GM12878 (cell line): ENCODE data around the gene ETV3L. TPM values are rescaled to one million over a fixed set of nuclear protein-coding genes. Genes with fewer than 3 reads are reported as not detected.

Experiments
- BHLHE40 ChIP-seq, 2 experiments: fragments of 450-650 bp in 1 of 2; IDR thresholded peaks; 2 replicates each; pipeline ENCODE4 v1.6.1; 2011 to 2017; ENCODE audit warnings: low read depth in 2 of 2, borderline replicate concordance in 1 of 2, improper control_type of control experiment in 1 of 2, low read length in 1 of 2, mild to moderate bottlenecking in 1 of 2
- CBFB ChIP-seq: IDR thresholded peaks from 2 replicates; pipeline ENCODE4 v1.6.1; 2016; ENCODE audit warnings: antibody characterized with exemption, low read depth
- CHD4 ChIP-seq: fragments of 200-600 bp; sonication (generic); IDR thresholded peaks from 2 replicates; pipeline ENCODE4 v1.6.1; 2016; ENCODE audit warnings: mild to moderate bottlenecking
- EED ChIP-seq: sonication (generic); IDR thresholded peaks from 2 replicates; pipeline ENCODE4 v1.6.1; 2016; ENCODE audit warnings: antibody characterized with exemption, low read depth
- FOS ChIP-seq: IDR thresholded peaks from 3 replicates; pipeline ENCODE4 v1.6.1; 2011; ENCODE audit warnings: borderline replicate concordance; ENCODE audit not compliant: insufficient read length; ENCODE audit errors: extremely low read depth
- GABPA ChIP-seq: IDR thresholded peaks from 2 replicates; pipeline ENCODE4 v1.6.1; 2014; ENCODE audit warnings: antibody characterized with exemption, low read depth, mild to moderate bottlenecking, inconsistent platforms
- HDAC6 ChIP-seq: fragments of 200-600 bp; sonication (generic); IDR thresholded peaks from one replicate; pipeline ENCODE4 v1.8.0; 2017; ENCODE audit warnings: antibody characterized with exemption; ENCODE audit not compliant: unreplicated experiment
- KDM1A ChIP-seq: fragments of 200-600 bp; sonication (generic); IDR thresholded peaks from 2 replicates; pipeline ENCODE4 v1.6.1; 2016; ENCODE audit warnings: borderline replicate concordance
- SIX5 ChIP-seq: IDR thresholded peaks from 2 replicates; pipeline ENCODE4 v1.6.1; 2011; ENCODE audit warnings: mild to moderate bottlenecking, low read depth, low read length, moderate library complexity; ENCODE audit not compliant: severe bottlenecking
- SUPT20H ChIP-seq: IDR thresholded peaks from 2 replicates; pipeline ENCODE4 v1.6.1; 2011; ENCODE audit warnings: low read depth, mild to moderate bottlenecking, low read length, moderate library complexity, borderline replicate concordance; ENCODE audit not compliant: control insufficient read depth
- TBL1XR1 ChIP-seq: IDR thresholded peaks from 2 replicates; pipeline ENCODE4 v1.6.1; 2012; ENCODE audit warnings: low read depth, low read length, improper control_type of control experiment
- ZNF207 ChIP-seq: fragments of 450-650 bp; IDR thresholded peaks from 2 replicates; pipeline ENCODE4 v1.6.1; 2014; ENCODE audit warnings: antibody characterized with exemption, mild to moderate bottlenecking, borderline replicate concordance
- ZNF274 ChIP-seq: IDR thresholded peaks from one replicate; pipeline ENCODE4 v1.8.0; 2011; ENCODE audit not compliant: insufficient read length, insufficient read depth
- ZNF622 ChIP-seq: fragments of 450-650 bp; IDR thresholded peaks from 2 replicates; pipeline ENCODE4 v1.6.1; 2017; ENCODE audit warnings: mild to moderate bottlenecking, inconsistent platforms
- ZSCAN29 ChIP-seq: fragments of 450-650 bp; IDR thresholded peaks from 2 replicates; pipeline ENCODE4 v1.6.1; 2017; ENCODE audit warnings: mild to moderate bottlenecking, moderate library complexity
- polyA plus RNA-seq, 11 experiments: library from polyadenylated mRNA; depleted of rRNA in 4 of 11; unstranded in 6 of 11; stranded (reverse) in 5 of 11; fragments of >200 nt; fragmentation: Nextera tagmentation in 4 of 11; fragmentation: Illumina TruSeq in 1 of 11; extraction: Ambion mirVana in 4 of 11; extraction: Trizol in 1 of 11; gene quantifications; 1 replicate in 1 of 11; 2 replicates in 10 of 11; pipeline versions ENCODE4 v1.2.1 to v1.2.3, GENCODE V29; 2011 to 2016; ENCODE audit warnings: inconsistent platforms in 2 of 11, missing spikeins in 2 of 11, low read depth in 1 of 11
- total RNA-seq, 4 experiments: library from RNA; depleted of rRNA in 3 of 4; stranded (reverse); fragments of >200 nt in 3 of 4; fragmentation: Illumina TruSeq in 1 of 4; extraction: Trizol in 1 of 4; gene quantifications; 2 replicates each; pipeline versions ENCODE4 v1.2.1 to v1.2.3, GENCODE V29; 2013 to 2021
- TF ChIP-seq, protein P1 (sequence below): fragments of 450-650 bp; IDR thresholded peaks from 2 replicates; pipeline ENCODE4 v1.6.1; 2016; ENCODE audit warnings: mild to moderate bottlenecking, moderate library complexity, borderline replicate concordance
- TF ChIP-seq, protein P2 (sequence below): IDR thresholded peaks from 2 replicates; pipeline ENCODE4 v1.6.1; 2012; ENCODE audit warnings: mild to moderate bottlenecking, low read depth, low read length
- TF ChIP-seq, protein P3 (sequence below): fragments of 450-650 bp; IDR thresholded peaks from 2 replicates; pipeline ENCODE4 v1.6.1; 2017; ENCODE audit warnings: mild to moderate bottlenecking, moderate library complexity

ETV3L gene
- total and polyA plus RNA-seq, 10 of the 15 experiments (the other 5 are each of a cell fraction or from before 2014, with no cell fraction given): 0.03 to 1.3 (median 0.44) TPM

DNA sequence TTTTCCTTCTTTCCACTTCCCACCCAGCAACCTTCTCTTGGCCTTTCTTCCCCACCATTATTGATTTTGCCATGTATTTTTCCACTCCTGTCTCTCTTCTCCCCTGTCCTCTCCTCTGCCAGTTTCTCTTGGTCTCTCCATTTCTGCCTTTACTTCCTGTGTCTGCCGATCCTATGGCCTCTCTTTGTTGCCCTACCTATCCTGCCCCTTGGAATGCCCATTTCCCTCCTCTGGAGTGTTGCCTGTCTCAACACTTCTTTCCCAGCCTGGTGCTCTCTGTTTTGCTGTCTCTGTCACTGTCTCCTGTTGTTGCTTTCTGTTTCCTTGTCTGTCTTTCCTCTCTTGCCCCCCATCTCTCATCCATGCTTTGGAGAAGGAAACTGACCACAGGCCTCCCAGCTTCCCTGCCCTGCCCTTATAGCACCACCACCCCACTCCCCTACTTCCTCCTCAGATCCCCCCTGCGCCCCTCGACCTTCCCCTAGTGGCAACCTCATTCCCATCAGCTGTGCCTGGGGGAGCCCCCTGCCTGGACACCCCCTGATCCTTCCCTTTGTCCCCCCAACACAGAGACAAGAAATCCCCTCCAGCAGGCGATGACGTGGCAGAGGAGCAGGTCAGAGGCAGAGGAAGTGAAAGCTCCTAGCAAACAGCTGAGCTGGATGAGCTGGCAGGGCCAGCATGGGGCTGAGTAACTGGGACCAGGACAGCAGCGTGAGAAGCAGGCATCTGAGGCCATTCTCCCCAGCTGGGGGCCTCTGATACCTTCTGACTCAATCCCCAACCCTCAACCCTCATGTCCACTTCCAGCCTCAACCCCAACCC is 6.6 kb upstream of the ETV3L start (continued):
- TF ChIP-seq, protein P1, sequence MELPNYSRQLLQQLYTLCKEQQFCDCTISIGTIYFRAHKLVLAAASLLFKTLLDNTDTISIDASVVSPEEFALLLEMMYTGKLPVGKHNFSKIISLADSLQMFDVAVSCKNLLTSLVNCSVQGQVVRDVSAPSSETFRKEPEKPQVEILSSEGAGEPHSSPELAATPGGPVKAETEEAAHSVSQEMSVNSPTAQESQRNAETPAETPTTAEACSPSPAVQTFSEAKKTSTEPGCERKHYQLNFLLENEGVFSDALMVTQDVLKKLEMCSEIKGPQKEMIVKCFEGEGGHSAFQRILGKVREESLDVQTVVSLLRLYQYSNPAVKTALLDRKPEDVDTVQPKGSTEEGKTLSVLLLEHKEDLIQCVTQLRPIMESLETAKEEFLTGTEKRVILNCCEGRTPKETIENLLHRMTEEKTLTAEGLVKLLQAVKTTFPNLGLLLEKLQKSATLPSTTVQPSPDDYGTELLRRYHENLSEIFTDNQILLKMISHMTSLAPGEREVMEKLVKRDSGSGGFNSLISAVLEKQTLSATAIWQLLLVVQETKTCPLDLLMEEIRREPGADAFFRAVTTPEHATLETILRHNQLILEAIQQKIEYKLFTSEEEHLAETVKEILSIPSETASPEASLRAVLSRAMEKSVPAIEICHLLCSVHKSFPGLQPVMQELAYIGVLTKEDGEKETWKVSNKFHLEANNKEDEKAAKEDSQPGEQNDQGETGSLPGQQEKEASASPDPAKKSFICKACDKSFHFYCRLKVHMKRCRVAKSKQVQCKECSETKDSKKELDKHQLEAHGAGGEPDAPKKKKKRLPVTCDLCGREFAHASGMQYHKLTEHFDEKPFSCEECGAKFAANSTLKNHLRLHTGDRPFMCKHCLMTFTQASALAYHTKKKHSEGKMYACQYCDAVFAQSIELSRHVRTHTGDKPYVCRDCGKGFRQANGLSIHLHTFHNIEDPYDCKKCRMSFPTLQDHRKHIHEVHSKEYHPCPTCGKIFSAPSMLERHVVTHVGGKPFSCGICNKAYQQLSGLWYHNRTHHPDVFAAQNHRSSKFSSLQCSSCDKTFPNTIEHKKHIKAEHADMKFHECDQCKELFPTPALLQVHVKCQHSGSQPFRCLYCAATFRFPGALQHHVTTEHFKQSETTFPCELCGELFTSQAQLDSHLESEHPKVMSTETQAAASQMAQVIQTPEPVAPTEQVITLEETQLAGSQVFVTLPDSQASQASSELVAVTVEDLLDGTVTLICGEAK: no peak
- no peak for TF ChIP-seq SUPT20H
- no peak for TF ChIP-seq HDAC6
- peak; percentile 42; the same call in 1 of the 2 replicates for TF ChIP-seq TBL1XR1
- TF ChIP-seq, protein P2, sequence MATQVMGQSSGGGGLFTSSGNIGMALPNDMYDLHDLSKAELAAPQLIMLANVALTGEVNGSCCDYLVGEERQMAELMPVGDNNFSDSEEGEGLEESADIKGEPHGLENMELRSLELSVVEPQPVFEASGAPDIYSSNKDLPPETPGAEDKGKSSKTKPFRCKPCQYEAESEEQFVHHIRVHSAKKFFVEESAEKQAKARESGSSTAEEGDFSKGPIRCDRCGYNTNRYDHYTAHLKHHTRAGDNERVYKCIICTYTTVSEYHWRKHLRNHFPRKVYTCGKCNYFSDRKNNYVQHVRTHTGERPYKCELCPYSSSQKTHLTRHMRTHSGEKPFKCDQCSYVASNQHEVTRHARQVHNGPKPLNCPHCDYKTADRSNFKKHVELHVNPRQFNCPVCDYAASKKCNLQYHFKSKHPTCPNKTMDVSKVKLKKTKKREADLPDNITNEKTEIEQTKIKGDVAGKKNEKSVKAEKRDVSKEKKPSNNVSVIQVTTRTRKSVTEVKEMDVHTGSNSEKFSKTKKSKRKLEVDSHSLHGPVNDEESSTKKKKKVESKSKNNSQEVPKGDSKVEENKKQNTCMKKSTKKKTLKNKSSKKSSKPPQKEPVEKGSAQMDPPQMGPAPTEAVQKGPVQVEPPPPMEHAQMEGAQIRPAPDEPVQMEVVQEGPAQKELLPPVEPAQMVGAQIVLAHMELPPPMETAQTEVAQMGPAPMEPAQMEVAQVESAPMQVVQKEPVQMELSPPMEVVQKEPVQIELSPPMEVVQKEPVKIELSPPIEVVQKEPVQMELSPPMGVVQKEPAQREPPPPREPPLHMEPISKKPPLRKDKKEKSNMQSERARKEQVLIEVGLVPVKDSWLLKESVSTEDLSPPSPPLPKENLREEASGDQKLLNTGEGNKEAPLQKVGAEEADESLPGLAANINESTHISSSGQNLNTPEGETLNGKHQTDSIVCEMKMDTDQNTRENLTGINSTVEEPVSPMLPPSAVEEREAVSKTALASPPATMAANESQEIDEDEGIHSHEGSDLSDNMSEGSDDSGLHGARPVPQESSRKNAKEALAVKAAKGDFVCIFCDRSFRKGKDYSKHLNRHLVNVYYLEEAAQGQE: no peak
- TF ChIP-seq BHLHE40 (IDR thresholded peaks at IDR 0.05; ENCODE audit: borderline replicate concordance in 1 of 2, low read depth in 2 of 2, low read length in 1 of 2): peak; percentile 17 to 60; a peak in 1 of 4 replicates
- TF ChIP-seq KDM1A: no peak
- no peak for TF ChIP-seq ZSCAN29
- no peak for TF ChIP-seq FOS
- TF ChIP-seq, protein P3, sequence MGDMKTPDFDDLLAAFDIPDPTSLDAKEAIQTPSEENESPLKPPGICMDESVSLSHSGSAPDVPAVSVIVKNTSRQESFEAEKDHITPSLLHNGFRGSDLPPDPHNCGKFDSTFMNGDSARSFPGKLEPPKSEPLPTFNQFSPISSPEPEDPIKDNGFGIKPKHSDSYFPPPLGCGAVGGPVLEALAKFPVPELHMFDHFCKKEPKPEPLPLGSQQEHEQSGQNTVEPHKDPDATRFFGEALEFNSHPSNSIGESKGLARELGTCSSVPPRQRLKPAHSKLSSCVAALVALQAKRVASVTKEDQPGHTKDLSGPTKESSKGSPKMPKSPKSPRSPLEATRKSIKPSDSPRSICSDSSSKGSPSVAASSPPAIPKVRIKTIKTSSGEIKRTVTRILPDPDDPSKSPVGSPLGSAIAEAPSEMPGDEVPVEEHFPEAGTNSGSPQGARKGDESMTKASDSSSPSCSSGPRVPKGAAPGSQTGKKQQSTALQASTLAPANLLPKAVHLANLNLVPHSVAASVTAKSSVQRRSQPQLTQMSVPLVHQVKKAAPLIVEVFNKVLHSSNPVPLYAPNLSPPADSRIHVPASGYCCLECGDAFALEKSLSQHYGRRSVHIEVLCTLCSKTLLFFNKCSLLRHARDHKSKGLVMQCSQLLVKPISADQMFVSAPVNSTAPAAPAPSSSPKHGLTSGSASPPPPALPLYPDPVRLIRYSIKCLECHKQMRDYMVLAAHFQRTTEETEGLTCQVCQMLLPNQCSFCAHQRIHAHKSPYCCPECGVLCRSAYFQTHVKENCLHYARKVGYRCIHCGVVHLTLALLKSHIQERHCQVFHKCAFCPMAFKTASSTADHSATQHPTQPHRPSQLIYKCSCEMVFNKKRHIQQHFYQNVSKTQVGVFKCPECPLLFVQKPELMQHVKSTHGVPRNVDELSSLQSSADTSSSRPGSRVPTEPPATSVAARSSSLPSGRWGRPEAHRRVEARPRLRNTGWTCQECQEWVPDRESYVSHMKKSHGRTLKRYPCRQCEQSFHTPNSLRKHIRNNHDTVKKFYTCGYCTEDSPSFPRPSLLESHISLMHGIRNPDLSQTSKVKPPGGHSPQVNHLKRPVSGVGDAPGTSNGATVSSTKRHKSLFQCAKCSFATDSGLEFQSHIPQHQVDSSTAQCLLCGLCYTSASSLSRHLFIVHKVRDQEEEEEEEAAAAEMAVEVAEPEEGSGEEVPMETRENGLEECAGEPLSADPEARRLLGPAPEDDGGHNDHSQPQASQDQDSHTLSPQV: 0 out of 2 replicates have a peak, but pooled peaks have one; percentile 75
- TF ChIP-seq GABPA: no peak
- TF ChIP-seq ZNF274: no peak
- no peak for TF ChIP-seq CBFB
- no peak for TF ChIP-seq SIX5
- no peak for TF ChIP-seq CHD4
- TF ChIP-seq ZNF622: no peak
- peak; percentile 94 for TF ChIP-seq EED
- TF ChIP-seq ZNF207: peak; percentile 43; the same call in 1 of the 2 replicates
